IMR-90 (cell line): ENCODE measurements around the gene PPP1R14D. TPM values are rescaled to one million over a fixed set of nuclear protein-coding genes. Genes with fewer than 3 reads are reported as not detected.

Experiments used
- ATAC-seq: fragments of 200-7000 bp; cut with Tn5 transposase; 2 replicates; pipeline ENCODE4 v1.9.1; 2020; ENCODE audit warnings: low read depth, mild to moderate bottlenecking, moderate library complexity
- BruUV-seq: library from RNA; stranded (reverse); fragments of 400-500 nt; replicated peaks from 2 replicates; lab custom pipeline; 2021; lab: Mats Ljungman, UMichigan
- CTCF ChIA-PET: fragments of 300-600 bp; formaldehyde crosslinking; extraction: SDS; loops from one replicate; lab custom pipeline; 2021; ENCODE audit warnings: antibody characterized with exemption; lab: Yijun Ruan, JAX
- POLR2A ChIA-PET: fragments of 300-600 bp; sonication (Branson Sonifier 250); formaldehyde crosslinking; loops from one replicate; lab custom pipeline; 2022; ENCODE audit warnings: antibody characterized with exemption; ENCODE audit not compliant: unreplicated experiment; lab: Charles Lee
- DNase-seq: peaks from one replicate; pipeline ENCODE4 v3.0.0; 2013
- H2AFZ ChIP-seq: replicated peaks from 2 replicates; pipeline ENCODE3; 2013; ENCODE audit warnings: low read length, mild to moderate bottlenecking; ENCODE audit not compliant: poor library complexity
- H2AK5ac ChIP-seq: 2 replicates; pipeline ENCODE4 v1.6.1; 2013; ENCODE audit warnings: low read depth, low read length, inconsistent platforms
- H2AK9ac ChIP-seq: replicated peaks from 2 replicates; pipeline ENCODE3; 2013; ENCODE audit warnings: mild to moderate bottlenecking, low read depth, low read length, moderate library complexity; ENCODE audit not compliant: poor library complexity
- H2BK120ac ChIP-seq: 2 replicates; pipeline ENCODE4 v1.6.1; 2013; ENCODE audit warnings: low read depth, low read length, inconsistent platforms
- H2BK15ac ChIP-seq: 3 replicates; pipeline ENCODE4 v1.6.1; 2013; ENCODE audit warnings: low read depth, low read length, inconsistent platforms
- H2BK20ac ChIP-seq: 2 replicates; pipeline ENCODE4 v1.6.1; 2013; ENCODE audit warnings: low read depth, mild to moderate bottlenecking, inconsistent platforms, low read length, moderate library complexity
- H2BK5ac ChIP-seq: 2 replicates; pipeline ENCODE4 v1.6.1; 2013; ENCODE audit warnings: mild to moderate bottlenecking, low read depth, low read length, inconsistent platforms; ENCODE audit not compliant: poor library complexity, severe bottlenecking
- H3K14ac ChIP-seq: replicated peaks from 2 replicates; pipeline ENCODE4 v1.6.1; 2013; ENCODE audit warnings: low read depth, low read length, inconsistent platforms
- H3K18ac ChIP-seq: 2 replicates; pipeline ENCODE4 v1.6.1; 2013; ENCODE audit warnings: low read depth, low read length, control low read depth
- H3K23ac ChIP-seq: 2 replicates; pipeline ENCODE4 v1.6.1; 2013; ENCODE audit warnings: low read depth, low read length, inconsistent platforms
- H3K27ac ChIP-seq: 2 replicates; pipeline ENCODE4 v1.5.1; 2013; ENCODE audit warnings: mild to moderate bottlenecking, control low read depth, low read length; ENCODE audit not compliant: insufficient read depth
- H3K27me3 ChIP-seq: 2 replicates; pipeline ENCODE4 v1.6.1; 2013; ENCODE audit warnings: low read length; ENCODE audit not compliant: control insufficient read depth, insufficient read depth
- H3K36me3 ChIP-seq: 2 replicates; pipeline ENCODE4 v1.6.1; 2013; ENCODE audit warnings: low read length, mixed read lengths; ENCODE audit not compliant: control insufficient read depth, insufficient read depth
- H3K4ac ChIP-seq: 2 replicates; pipeline ENCODE4 v1.6.1; 2013; ENCODE audit warnings: low read depth, low read length, inconsistent platforms
- H3K4me1 ChIP-seq: 2 replicates; pipeline ENCODE4 v1.6.1; 2013; ENCODE audit warnings: low read length, mixed read lengths; ENCODE audit not compliant: control insufficient read depth, insufficient read depth
- H3K4me2 ChIP-seq: 2 replicates; pipeline ENCODE4 v1.6.1; 2013; ENCODE audit warnings: low read depth, mild to moderate bottlenecking, control low read depth, low read length, moderate library complexity
- H3K4me3 ChIP-seq: 2 replicates; pipeline ENCODE4 v1.5.1; 2013; ENCODE audit warnings: low read depth, mild to moderate bottlenecking, control low read depth, low read length, moderate library complexity; ENCODE audit not compliant: insufficient read depth
- H3K56ac ChIP-seq: 2 replicates; pipeline ENCODE4 v1.6.1; 2013; ENCODE audit warnings: low read length, inconsistent platforms; ENCODE audit not compliant: insufficient read depth; ENCODE audit errors: extremely low read depth
- H3K79me1 ChIP-seq, 2 experiments: 2 replicates each; pipeline ENCODE4 v1.6.1; 2013; ENCODE audit warnings: low read length in 2 of 2, inconsistent platforms in 1 of 2, low read depth in 1 of 2
- H3K9ac ChIP-seq: 2 replicates; pipeline ENCODE4 v1.6.1; 2013; ENCODE audit warnings: low read depth, low read length, control low read depth
- H3K9me1 ChIP-seq: 2 replicates; pipeline ENCODE4 v1.6.1; 2013; ENCODE audit warnings: low read length, inconsistent platforms; ENCODE audit not compliant: insufficient read depth
- H3K9me3 ChIP-seq: 2 replicates; pipeline ENCODE4 v1.6.1; 2013; ENCODE audit warnings: low read length; ENCODE audit not compliant: control insufficient read depth, insufficient read depth
- H4K20me1 ChIP-seq: 2 replicates; pipeline ENCODE4 v1.6.1; 2013; ENCODE audit warnings: low read length, inconsistent platforms; ENCODE audit not compliant: insufficient read depth
- H4K5ac ChIP-seq: 2 replicates; pipeline ENCODE4 v1.6.1; 2013; ENCODE audit warnings: mild to moderate bottlenecking, low read depth, low read length, control low read depth
- H4K8ac ChIP-seq, 2 experiments: 2 replicates each; pipeline ENCODE4 v1.6.1; 2013; ENCODE audit warnings: low read depth in 2 of 2, low read length in 2 of 2, control low read depth in 1 of 2, inconsistent platforms in 1 of 2
- H4K91ac ChIP-seq: 2 replicates; pipeline ENCODE4 v1.6.1; 2013; ENCODE audit warnings: low read depth, low read length, inconsistent platforms; ENCODE audit not compliant: insufficient read depth
- CEBPB ChIP-seq: IDR thresholded peaks from 2 replicates; pipeline ENCODE4 v1.6.1; 2012; ENCODE audit warnings: low read depth, low read length, improper control_type of control experiment
- CHD1 ChIP-seq: IDR thresholded peaks from 2 replicates; pipeline ENCODE4 v1.6.1; 2012; ENCODE audit warnings: low read depth, low read length, improper control_type of control experiment
- RCOR1 ChIP-seq: IDR thresholded peaks from 2 replicates; pipeline ENCODE4 v1.6.1; 2012; ENCODE audit warnings: mild to moderate bottlenecking, low read length, improper control_type of control experiment; ENCODE audit not compliant: insufficient replicate concordance
- whole genome bisulfite sequencing, 2 experiments: methylation state at CpG; one replicate each; pipeline versions ENCODE4 v1.1.5 to v1.1.7; 2013; ENCODE audit warnings: missing lambda C conversion rate in 2 of 2; ENCODE audit not compliant: insufficient read length in 1 of 2; ENCODE audit errors: extremely low coverage in 2 of 2; 5-methylcytosine and 5-hydroxymethylcytosine counted together
- dilution Hi-C: fragments of 300-500 bp; cut with HindIII; formaldehyde crosslinking; loops from one replicate; pipeline ENCODE4 v1.14.3; 2018; ENCODE audit warnings: low sequenced_read_pairs; ENCODE audit not compliant: unreplicated experiment
- in situ Hi-C: fragments of 300-500 bp; cut with MboI; formaldehyde crosslinking; loops from 3 replicates; pipeline ENCODE4 v1.14.3; 2019; ENCODE audit warnings: low sequenced_read_pairs, inconsistent platforms, mixed read lengths
- intact Hi-C: fragments of 100-400 bp; cut with micrococcal nuclease; formaldehyde crosslinking; loops from 2 replicates; pipeline ENCODE4 v1.10.0; 2022
- polyA plus RNA-seq, 3 experiments: library from polyadenylated mRNA; depleted of rRNA; stranded (reverse); fragments of >200 nt; gene quantifications; 2 replicates each; pipeline ENCODE4 v1.2.3, GENCODE V29; 2012; ENCODE audit warnings: low replicate concordance in 1 of 3
- total RNA-seq: library from RNA; depleted of rRNA; stranded (reverse); fragments of >200 nt; gene quantifications from 2 replicates; pipeline ENCODE4 v1.2.3, GENCODE V29; 2012

Gene PPP1R14D
- total and polyA plus RNA-seq, 2 of the 4 experiments (the other 2 are of a cell fraction): not detected

DNA sequence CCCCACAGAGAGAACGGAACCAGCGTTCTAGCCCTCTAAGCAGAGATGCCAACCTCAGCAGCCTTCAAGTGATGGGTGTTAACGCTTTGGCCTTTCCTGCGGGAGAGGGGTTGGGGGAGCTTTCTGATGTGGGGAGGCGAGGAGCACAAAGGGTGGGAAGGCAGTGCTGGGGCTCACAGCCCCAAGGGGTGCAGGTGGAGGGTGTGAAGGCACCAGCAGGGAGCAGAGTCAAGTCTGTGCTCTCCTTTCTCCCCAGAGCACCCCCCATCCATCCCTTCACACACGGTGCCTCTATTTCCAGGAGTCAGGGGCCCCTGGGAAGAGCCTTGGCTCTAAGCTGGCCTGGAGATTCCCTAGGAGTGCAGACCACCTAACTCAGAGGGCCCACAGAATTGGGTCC lies 54.6 kb downstream of the PPP1R14D start:
- in situ Hi-C loops: no loop called here
- Histone ChIP-seq H3K14ac (no peak overlapping the region), H4K20me1 (no peaks in the 10 kb centered on the region), H3K9me1 (no peaks in the 10 kb centered on the region), H3K23ac (no peak overlapping the region), H3K4me2 (no peak overlapping the region), H3K18ac (no peak overlapping the region), H2BK15ac (no peak overlapping the region), H2AFZ (no peak overlapping the region), H2BK20ac (no peak overlapping the region), H3K4me1 (no peaks in the 10 kb centered on the region), H4K8ac (no peak overlapping the region), H2AK9ac (no peak overlapping the region), H3K36me3 (peaks cover 57% of the 10 kb centered on the region), H4K5ac (no peak overlapping the region), H4K91ac (no peak overlapping the region), H2BK5ac (no peak overlapping the region), H3K79me1 (no peaks in the 10 kb centered on the region), H3K9me3 (no peaks in the 10 kb centered on the region), H2BK120ac (no peak overlapping the region), H3K4me3 (no peak overlapping the region), H3K27ac (no peak overlapping the region), H3K56ac (no peak overlapping the region), H3K9ac (no peak overlapping the region), H3K4ac (no peak overlapping the region), H2AK5ac (no peak overlapping the region), H3K27me3 (no peaks in the 10 kb centered on the region)
- WGBS, 2 experiments: 75% methylated on average over 1 of the region's 6 CpGs; no CpG with 5 or more reads in 1 of the 2 experiments
- dilution Hi-C loops: no loop called here
- ChIA-PET POLR2A (no interaction called here), CTCF (no interaction called here)
- intact Hi-C loops: no loop called here
- DNase-seq (no peak), ATAC-seq (no peak)
- TF ChIP-seq CEBPB (no peak), CHD1 (no peak), RCOR1 (no peak)
- no TSS peak for BruUV-seq
